GM23338 (cell line): ENCODE data around the gene NLN. TPM values are rescaled to one million over a fixed set of nuclear protein-coding genes. Genes with fewer than 3 reads are reported as not detected.

Experiments used
- ATAC-seq: fragments of 200-7000 bp; cut with Tn5 transposase; 3 replicates; pipeline ENCODE4 v1.9.1; 2020
- DNase-seq: peaks from one replicate; pipeline ENCODE4 v3.0.0-alpha.2; 2015; ENCODE audit warnings: low spot score
- H2AFZ ChIP-seq: fragments of 200-600 bp; sonication (generic); 2 replicates; pipeline ENCODE4 v1.8.0; 2016; ENCODE audit warnings: antibody characterized with exemption, mild to moderate bottlenecking, moderate library complexity
- H3F3A ChIP-seq: fragments of 200-600 bp; sonication (generic); replicated peaks from 2 replicates; pipeline ENCODE4 v1.8.0; 2017; ENCODE audit warnings: antibody characterized with exemption, mixed run types, low read depth
- H3K27ac ChIP-seq: fragments of 200-600 bp; sonication (generic); 2 replicates; pipeline ENCODE4 v1.6.1; 2016; ENCODE audit warnings: low read depth
- H3K27me3 ChIP-seq: fragments of 200-600 bp; sonication (generic); 2 replicates; pipeline ENCODE4 v1.8.0; 2016; ENCODE audit warnings: mild to moderate bottlenecking, mixed run types, moderate library complexity; ENCODE audit not compliant: insufficient read depth
- H3K36me3 ChIP-seq: fragments of 200-600 bp; sonication (generic); 2 replicates; pipeline ENCODE4 v1.8.0; 2016; ENCODE audit warnings: mild to moderate bottlenecking; ENCODE audit not compliant: insufficient read depth
- H3K4me1 ChIP-seq: fragments of 200-600 bp; sonication (generic); 2 replicates; pipeline ENCODE4 v1.8.0; 2016; ENCODE audit warnings: mild to moderate bottlenecking, moderate library complexity; ENCODE audit not compliant: insufficient read depth
- H3K4me2 ChIP-seq: fragments of 200-600 bp; sonication (generic); 2 replicates; pipeline ENCODE4 v1.7.1; 2017; ENCODE audit warnings: mixed run types
- H3K4me3 ChIP-seq: fragments of 200-600 bp; sonication (generic); 2 replicates; pipeline ENCODE4 v1.6.1; 2016; ENCODE audit warnings: mixed run types
- H3K79me2 ChIP-seq: fragments of 200-600 bp; sonication (generic); replicated peaks from 2 replicates; pipeline ENCODE4 v1.8.0; 2017; ENCODE audit warnings: mild to moderate bottlenecking; ENCODE audit not compliant: insufficient read depth
- H3K9me2 ChIP-seq: fragments of 200-600 bp; sonication (generic); 2 replicates; pipeline ENCODE4 v1.8.0; 2017; ENCODE audit not compliant: insufficient read depth
- H4K20me1 ChIP-seq: fragments of 200-600 bp; sonication (generic); replicated peaks from 2 replicates; pipeline ENCODE4 v1.8.0; 2017; ENCODE audit warnings: mild to moderate bottlenecking; ENCODE audit not compliant: insufficient read depth
- H3K27ac Mint-ChIP-seq: 2 replicates; pipeline ENCODE4 v1.8.0; 2020; ENCODE audit warnings: inconsistent platforms, mild to moderate bottlenecking, moderate library complexity, mixed read lengths
- H3K27me3 Mint-ChIP-seq: 3 replicates; pipeline ENCODE4 v1.8.0; 2022; ENCODE audit warnings: low read depth, mild to moderate bottlenecking, moderate library complexity, mixed read lengths, inconsistent platforms; ENCODE audit not compliant: insufficient read depth, poor library complexity
- H3K36me3 Mint-ChIP-seq: 3 replicates; pipeline ENCODE4 v1.8.0; 2021; ENCODE audit warnings: low read depth, mild to moderate bottlenecking, inconsistent platforms, moderate library complexity, mixed read lengths
- H3K4me1 Mint-ChIP-seq: 3 replicates; pipeline ENCODE4 v1.8.0; 2020; ENCODE audit warnings: mild to moderate bottlenecking, inconsistent platforms, mixed read lengths
- H3K4me3 Mint-ChIP-seq: 3 replicates; pipeline ENCODE4 v1.8.0; 2021; ENCODE audit warnings: moderate library complexity, mild to moderate bottlenecking, inconsistent platforms, mixed read lengths
- H3K9me3 Mint-ChIP-seq: 3 replicates; pipeline ENCODE4 v1.8.0; 2020; ENCODE audit warnings: moderate library complexity, mild to moderate bottlenecking, inconsistent platforms, mixed read lengths
- CREB1 ChIP-seq: fragments of 250-450 bp; sonication (Bioruptor Pico); IDR thresholded peaks from 2 replicates; pipeline ENCODE4 v1.5.0; 2020; ENCODE audit warnings: low read depth, mild to moderate bottlenecking, moderate library complexity
- CTCF ChIP-seq, 2 experiments: fragments of 200-600 bp in 1 of 2; sonication (generic) in 1 of 2; conservative IDR thresholded peaks; 2 replicates each; pipeline versions ENCODE4 v1.5.1 to v1.6.1; 2016 to 2017; ENCODE audit warnings: antibody characterized with exemption in 2 of 2, low read depth in 2 of 2, mild to moderate bottlenecking in 2 of 2, moderate library complexity in 1 of 2
- ETS1 ChIP-seq: IDR thresholded peaks from 2 replicates; pipeline ENCODE4 v1.6.1; 2016; ENCODE audit warnings: antibody characterized with exemption
- EZH2 ChIP-seq: fragments of 200-600 bp; sonication (generic); IDR thresholded peaks from one replicate; pipeline ENCODE4 v1.8.0; 2017; ENCODE audit warnings: antibody characterized with exemption, mild to moderate bottlenecking, low read depth; ENCODE audit not compliant: unreplicated experiment
- EZH2phosphoT487 ChIP-seq: fragments of 200-600 bp; sonication (generic); IDR thresholded peaks from one replicate; pipeline ENCODE4 v1.8.1; 2018; ENCODE audit warnings: antibody characterized with exemption; ENCODE audit not compliant: unreplicated experiment
- JUNB ChIP-seq: IDR thresholded peaks from one replicate; pipeline ENCODE4 v1.6.1; 2016; ENCODE audit warnings: antibody characterized with exemption; ENCODE audit not compliant: unreplicated experiment
- NANOG ChIP-seq: IDR thresholded peaks from 2 replicates; pipeline ENCODE4 v1.6.1; 2016; ENCODE audit warnings: antibody characterized with exemption, borderline replicate concordance
- POLR2AphosphoS5 ChIP-seq: IDR thresholded peaks from 2 replicates; pipeline ENCODE4 v1.6.1; 2016; ENCODE audit warnings: antibody characterized with exemption, low read depth
- REST ChIP-seq: IDR thresholded peaks from one replicate; pipeline ENCODE4 v1.6.1; 2018; ENCODE audit warnings: antibody characterized with exemption; ENCODE audit not compliant: unreplicated experiment
- STAT1 ChIP-seq: IDR thresholded peaks from one replicate; pipeline ENCODE4 v1.6.1; 2016; ENCODE audit warnings: antibody characterized with exemption; ENCODE audit not compliant: unreplicated experiment
- ZNF114 ChIP-seq: fragments of 250-450 bp; sonication (Bioruptor Pico); IDR thresholded peaks from 2 replicates; pipeline ENCODE4 v1.5.0; 2020; ENCODE audit warnings: mild to moderate bottlenecking, moderate library complexity
- ZNF331 ChIP-seq: fragments of 250-450 bp; sonication (Bioruptor Pico); IDR thresholded peaks from 2 replicates; pipeline ENCODE4 v1.5.0; 2020; ENCODE audit warnings: low read depth, mild to moderate bottlenecking, moderate library complexity
- ZNF462 ChIP-seq: fragments of 250-450 bp; sonication (Bioruptor Pico); IDR thresholded peaks from 2 replicates; pipeline ENCODE4 v1.5.0; 2020; ENCODE audit warnings: mild to moderate bottlenecking, moderate library complexity
- polyA plus RNA-seq: library from polyadenylated mRNA; unstranded; fragments of >200 nt; fragmentation: Nextera tagmentation; extraction: Ambion mirVana; gene quantifications from 2 replicates; pipeline ENCODE4 v1.2.1, GENCODE V29; 2016
- total RNA-seq: library from RNA; depleted of rRNA; stranded (reverse); fragments of >200 nt; shearing (Covaris generic); gene quantifications from 2 replicates; pipeline ENCODE4 v1.2.3, GENCODE V29; 2014

The NLN gene
- total and polyA plus RNA-seq, 2 experiments from 2014 or later, result 56.4 to 168 TPM

- TF ChIP-seq ZNF462 (CRISPR knock-in tag) (no peak), CREB1 (CRISPR knock-in tag) (no peak), ZNF114 (CRISPR knock-in tag) (no peak), ETS1 (no peak), EZH2phosphoT487 (no peak), POLR2AphosphoS5 (no peak), ZNF331 (no peak), JUNB (no peak)
Measured at GRCh38 chr5:65834306-65834705, 112.3 kb downstream of the NLN start (continued).

GRCh38 chr5:65835191-65835590 lies 113.2 kb downstream of the NLN start:
- Histone ChIP-seq H4K20me1 (peaks cover 6% of the 10 kb centered on the region; the same call in 1 of the 2 replicates), H3K27ac (no peak overlapping the region), H3K4me2 (no peak overlapping the region), H3K36me3 (no peaks in the 10 kb centered on the region), H3K27me3 (no peaks in the 10 kb centered on the region), H3K9me2 (no peaks in the 10 kb centered on the region), H3F3A (peaks cover 3% of the 10 kb centered on the region; the same call in 1 of the 2 replicates), H3K79me2 (no peaks in the 10 kb centered on the region), H3K4me3 (no peak overlapping the region), H3K4me1 (peaks cover 6% of the 10 kb centered on the region; the same call in 1 of the 2 replicates), H2AFZ (no peak overlapping the region)
- no peak overlapping the region for H3K4me3 Mint-ChIP-seq
- TF ChIP-seq CREB1 (CRISPR knock-in tag) (no peak), EZH2 (no peak), POLR2AphosphoS5 (no peak), REST (no peak), ZNF114 (CRISPR knock-in tag) (no peak), CTCF (conservative IDR thresholded peaks at IDR 0.05; ENCODE audit: low read depth in 2 of 2) (no peak), STAT1 (no peak), NANOG (no peak), JUNB (no peak)
- H3K4me1 Mint-ChIP-seq, result peaks cover 12% of the 10 kb centered on the region
- H3K27ac Mint-ChIP-seq, result no peak overlapping the region
- H3K27me3 Mint-ChIP-seq, result peaks cover 2% of the 10 kb centered on the region
- H3K36me3 Mint-ChIP-seq, result peaks cover 4% of the 10 kb centered on the region; the same call in 2 of the 3 replicates
- no peaks in the 10 kb centered on the region for H3K9me3 Mint-ChIP-seq
- DNase-seq (no peak), ATAC-seq (no peak)
